Tongue (tissue), 2 donors: ENCODE results near the gene CCDC88B. TPM values are rescaled to one million over a fixed set of nuclear protein-coding genes. Genes with fewer than 3 reads are reported as not detected.
"Not testable (repeated sequence)": the region's sequence is repeated elsewhere in the genome, so short reads cannot be mapped to it uniquely, and the experiment has no call there.

ENCODE experiments used
- DNase-seq: peaks from one replicate; pipeline ENCODE4 v3.0.0-alpha.2; 2015
- total RNA-seq: library from RNA; depleted of rRNA; stranded (reverse); fragments of >200 nt; gene quantifications from one replicate; pipeline ENCODE4 v1.2.3, GENCODE V29; 2014

The CCDC88B gene
- total RNA-seq, 1 donor from 2014 or later, result 6.4 TPM

- DNase-seq, result no peak
These were observed 19.0 kb upstream of the CCDC88B start for GRCh38 chr11:64321026-64321425.

GRCh38 chr11:64321533-64321932 lies 18.5 kb upstream of the CCDC88B start:
- no peak for DNase-seq

GRCh38 chr11:64322925-64323260 lies 17.1 kb upstream of the CCDC88B start:
- DNase-seq, result no peak

GRCh38 chr11:64323373-64323772 lies 16.6 kb upstream of the CCDC88B start:
- no peak for DNase-seq

- not testable (repeated sequence) for DNase-seq
These were observed 16.0 kb upstream of the CCDC88B start for GRCh38 chr11:64323984-64324383.

- DNase-seq, result no peak
These were observed 15.1 kb upstream of the CCDC88B start for GRCh38 chr11:64324692-64325469.

- no peak for DNase-seq
These were observed 12.6 kb upstream of the CCDC88B start for GRCh38 chr11:64327375-64327774.

GRCh38 chr11:64327993-64328392 lies 12.0 kb upstream of the CCDC88B start:
- DNase-seq, result no peak

GRCh38 chr11:64330888-64331287 lies 9.1 kb upstream of the CCDC88B start:
- DNase-seq, result no peak

- peak; percentile 67 for DNase-seq
These were observed 8.2 kb upstream of the CCDC88B start for GRCh38 chr11:64331569-64332371.

GRCh38 chr11:64333556-64333955 lies 6.4 kb upstream of the CCDC88B start:
- DNase-seq, result no peak

GRCh38 chr11:64334764-64335735 lies 5.0 kb upstream of the CCDC88B start:
- DNase-seq, result peak; percentile 57

- DNase-seq, result no peak
These were observed 2.3 kb upstream of the CCDC88B start for GRCh38 chr11:64337538-64338249.

GRCh38 chr11:64338716-64339115 lies 1.3 kb upstream of the CCDC88B start:
- no peak for DNase-seq

- DNase-seq, result no peak
These were observed 718 bp upstream of the CCDC88B start for GRCh38 chr11:64339286-64339685.

- no peak for DNase-seq
These were observed 799 bp downstream of the CCDC88B start for GRCh38 chr11:64340671-64341335.

- no peak for DNase-seq
These were observed 1.4 kb downstream of the CCDC88B start for GRCh38 chr11:64341429-64341828.

- peak; percentile 85 for DNase-seq
These were observed 2.1 kb downstream of the CCDC88B start for GRCh38 chr11:64341851-64342791.

GRCh38 chr11:64342869-64343745 lies 3.1 kb downstream of the CCDC88B start:
- DNase-seq, result no peak
